Fibroblast of lung (primary cell): ENCODE measurements around the gene CBFA2T2. TPM values are rescaled to one million over a fixed set of nuclear protein-coding genes. Genes with fewer than 3 reads are reported as not detected.

Experiments
- DNase-seq, 2 donors: peaks; one replicate each; pipeline versions ENCODE4 v3.0.0 to v3.0.0-alpha.2; 2010; ENCODE audit warnings: low read depth in 2 of 2
- H2AFZ ChIP-seq: 2 replicates; pipeline ENCODE4 v1.5.1; 2012; ENCODE audit warnings: low read length, control low read depth, inconsistent platforms
- H3K27ac ChIP-seq: 2 replicates; pipeline ENCODE4 v1.5.1; 2011; ENCODE audit warnings: low read length, control low read depth; ENCODE audit not compliant: insufficient read depth
- H3K27me3 ChIP-seq: 2 replicates; pipeline ENCODE4 v1.5.1; 2011; ENCODE audit warnings: mild to moderate bottlenecking, low read length; ENCODE audit not compliant: control insufficient read depth, insufficient read depth
- H3K36me3 ChIP-seq: 2 replicates; pipeline ENCODE4 v1.5.1; 2011; ENCODE audit warnings: low read length; ENCODE audit not compliant: control insufficient read depth, insufficient read depth
- H3K4me1 ChIP-seq: 2 replicates; pipeline ENCODE4 v1.5.1; 2011; ENCODE audit warnings: low read length; ENCODE audit not compliant: control insufficient read depth, insufficient read depth; ENCODE audit errors: extremely low read depth
- H3K4me2 ChIP-seq: 2 replicates; pipeline ENCODE4 v1.5.1; 2011; ENCODE audit warnings: low read length, control low read depth; ENCODE audit not compliant: insufficient read depth; ENCODE audit errors: extremely low read depth
- H3K4me3 ChIP-seq, 4 experiments: fragments of 200-600 bp in 1 of 4; sonication (generic) in 1 of 4; replicated peaks in 1 of 4; 2 replicates each; pipeline ENCODE4 v1.5.1; 2011 to 2016; ENCODE audit warnings: low read length in 4 of 4, low read depth in 3 of 4, mild to moderate bottlenecking in 3 of 4, control low read depth in 2 of 4, inconsistent platforms in 1 of 4, mixed read lengths in 1 of 4; ENCODE audit not compliant: insufficient read depth in 1 of 4; ENCODE audit errors: control extremely low read depth in 1 of 4
- H3K79me2 ChIP-seq: 2 replicates; pipeline ENCODE4 v1.5.1; 2012; ENCODE audit warnings: mild to moderate bottlenecking, low read length, inconsistent platforms; ENCODE audit not compliant: control insufficient read depth, insufficient read depth
- H3K9ac ChIP-seq: 2 replicates; pipeline ENCODE4 v1.5.1; 2011; ENCODE audit warnings: mild to moderate bottlenecking, low read length, control low read depth; ENCODE audit not compliant: insufficient read depth
- H3K9me3 ChIP-seq: 2 replicates; pipeline ENCODE4 v1.5.1; 2012; ENCODE audit warnings: low read depth, low read length; ENCODE audit not compliant: control insufficient read depth, insufficient read depth
- H4K20me1 ChIP-seq: 2 replicates; pipeline ENCODE4 v1.5.1; 2011; ENCODE audit warnings: low read length; ENCODE audit not compliant: control insufficient read depth, insufficient read depth; ENCODE audit errors: extremely low read depth
- EZH2 ChIP-seq: IDR thresholded peaks from 2 replicates; pipeline ENCODE4 v1.5.1; 2012; ENCODE audit warnings: low read length, control low read depth, mild to moderate bottlenecking; ENCODE audit errors: missing control alignments
- polyA plus RNA-seq, 2 donors: library from polyadenylated mRNA; depleted of rRNA in 1 of 2; stranded (reverse) in 1 of 2; unstranded in 1 of 2; fragments of >200 nt; gene quantifications; 2 replicates each; pipeline ENCODE4 v1.2.1, GENCODE V29; 2011 to 2012; ENCODE audit warnings: missing spikeins in 1 of 2
- total RNA-seq: library from RNA; depleted of rRNA; stranded (reverse); fragments of >200 nt; gene quantifications from 2 replicates; pipeline ENCODE4 v1.2.1, GENCODE V29; 2014
- TF ChIP-seq, protein P1 (sequence below), 2 donors: IDR thresholded peaks in 1 of 2; conservative IDR thresholded peaks in 1 of 2; 1 replicate in 1 of 2; 2 replicates in 1 of 2; pipeline ENCODE4 v1.5.1; 2011 to 2012; ENCODE audit warnings: low read length in 2 of 2, control low read depth in 1 of 2, inconsistent platforms in 1 of 2, low read depth in 1 of 2, mild to moderate bottlenecking in 1 of 2

CBFA2T2 gene
- total and polyA plus RNA-seq, 2 donors (not counting 1 experiment from before 2014, with no cell fraction given), result 5.6 to 7.3 TPM

DNA sequence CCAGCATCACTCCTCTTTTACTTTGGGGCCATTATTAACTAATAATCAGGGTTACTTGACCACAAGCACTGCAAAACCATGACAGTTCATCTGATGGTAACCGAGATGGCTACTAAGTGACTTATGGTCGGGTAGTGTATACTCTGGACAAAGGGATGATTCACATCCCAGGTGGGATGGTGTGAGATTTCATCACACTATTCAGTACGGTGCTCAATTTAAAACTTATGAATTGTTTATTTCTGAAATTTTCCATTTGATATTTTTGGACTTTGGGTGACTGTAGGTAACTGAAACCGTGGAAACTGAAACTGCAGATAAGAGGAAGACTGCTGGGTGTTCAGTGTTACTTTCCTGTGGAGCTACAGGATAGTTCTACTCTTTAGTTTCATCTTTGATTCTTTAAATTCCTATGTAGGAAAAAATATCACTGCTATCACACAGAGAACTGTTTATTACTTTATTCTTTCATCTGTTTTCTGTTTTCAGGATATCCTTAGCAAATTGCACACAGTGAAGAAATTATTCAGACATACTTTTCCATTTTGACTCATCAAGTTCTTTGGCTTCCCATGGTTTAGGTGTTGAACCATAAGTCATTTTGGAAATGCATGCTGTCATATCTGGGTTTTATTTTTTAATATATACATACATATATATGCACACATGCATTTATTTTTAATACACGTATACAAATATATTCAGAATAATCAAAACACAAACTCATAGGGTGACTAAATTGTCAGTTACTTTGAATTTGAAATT, 113.1 kb downstream of the CBFA2T2 start:
- Histone ChIP-seq H3K4me1 (no peaks in the 10 kb centered on the region), H3K36me3 (no peaks in the 10 kb centered on the region), H3K9me3 (no peaks in the 10 kb centered on the region), H2AFZ (no peak overlapping the region), H3K9ac (no peak overlapping the region), H3K27ac (no peak overlapping the region), H4K20me1 (no peaks in the 10 kb centered on the region), H3K4me3 (no peak overlapping the region), H3K27me3 (no peaks in the 10 kb centered on the region), H3K79me2 (no peaks in the 10 kb centered on the region), H3K4me2 (no peak overlapping the region)
- peak in 1 of 2 donors; percentile 42 for DNase-seq
- no peak for TF ChIP-seq EZH2
- TF ChIP-seq, protein P1, sequence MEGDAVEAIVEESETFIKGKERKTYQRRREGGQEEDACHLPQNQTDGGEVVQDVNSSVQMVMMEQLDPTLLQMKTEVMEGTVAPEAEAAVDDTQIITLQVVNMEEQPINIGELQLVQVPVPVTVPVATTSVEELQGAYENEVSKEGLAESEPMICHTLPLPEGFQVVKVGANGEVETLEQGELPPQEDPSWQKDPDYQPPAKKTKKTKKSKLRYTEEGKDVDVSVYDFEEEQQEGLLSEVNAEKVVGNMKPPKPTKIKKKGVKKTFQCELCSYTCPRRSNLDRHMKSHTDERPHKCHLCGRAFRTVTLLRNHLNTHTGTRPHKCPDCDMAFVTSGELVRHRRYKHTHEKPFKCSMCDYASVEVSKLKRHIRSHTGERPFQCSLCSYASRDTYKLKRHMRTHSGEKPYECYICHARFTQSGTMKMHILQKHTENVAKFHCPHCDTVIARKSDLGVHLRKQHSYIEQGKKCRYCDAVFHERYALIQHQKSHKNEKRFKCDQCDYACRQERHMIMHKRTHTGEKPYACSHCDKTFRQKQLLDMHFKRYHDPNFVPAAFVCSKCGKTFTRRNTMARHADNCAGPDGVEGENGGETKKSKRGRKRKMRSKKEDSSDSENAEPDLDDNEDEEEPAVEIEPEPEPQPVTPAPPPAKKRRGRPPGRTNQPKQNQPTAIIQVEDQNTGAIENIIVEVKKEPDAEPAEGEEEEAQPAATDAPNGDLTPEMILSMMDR (conservative IDR thresholded peaks at IDR 0.05 in 1 of 2, IDR thresholded peaks at IDR 0.05 in 1 of 2; ENCODE audit: low read depth in 1 of 2, low read length in 2 of 2), result no peak

DNA sequence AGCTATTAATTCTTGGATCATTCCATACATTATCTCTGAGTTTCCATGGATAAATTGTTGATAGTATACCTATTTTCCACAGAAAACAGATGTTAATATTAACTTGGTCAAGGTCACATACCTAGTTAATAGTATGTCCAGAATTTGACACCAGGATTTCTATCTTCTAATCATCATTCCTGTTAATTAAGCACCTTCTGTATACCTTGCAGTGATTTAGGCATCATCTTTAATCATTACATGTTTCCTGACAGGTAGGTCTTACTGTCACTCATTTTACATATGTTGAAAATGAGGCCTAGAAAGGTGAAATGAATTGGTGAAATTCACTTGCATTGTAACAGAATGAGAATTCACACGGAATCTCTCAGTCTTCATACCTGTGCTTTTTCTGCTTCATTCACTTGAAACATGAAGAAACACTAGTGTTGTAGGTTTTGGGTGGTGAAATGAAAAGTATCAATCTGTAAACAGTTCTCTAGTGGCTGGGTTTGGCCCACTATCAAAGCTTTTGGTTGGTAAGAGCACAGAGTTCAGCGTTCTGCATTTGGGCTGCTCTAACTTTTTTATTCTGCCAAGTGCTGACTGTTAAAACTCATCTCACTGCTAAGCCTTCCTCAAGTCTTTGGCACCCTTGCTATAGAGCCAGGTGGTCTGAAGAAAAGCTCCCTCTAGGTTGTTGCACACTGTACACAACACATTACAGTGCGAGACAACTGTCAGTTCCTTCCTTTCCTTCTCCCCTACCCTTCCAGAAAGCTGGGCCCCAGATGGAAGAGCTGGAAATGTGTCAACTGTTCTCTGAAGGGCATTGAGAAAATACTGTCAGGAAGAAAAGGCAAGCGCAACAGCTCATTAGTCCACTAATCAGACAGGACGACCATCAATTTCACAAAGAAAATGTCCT, 114.4 kb downstream of the CBFA2T2 start:
- Histone ChIP-seq H3K4me3 (no peak overlapping the region), H3K4me2 (no peak overlapping the region), H3K27ac (no peak overlapping the region), H3K27me3 (no peaks in the 10 kb centered on the region), H3K9ac (no peak overlapping the region), H3K9me3 (no peaks in the 10 kb centered on the region), H3K4me1 (no peaks in the 10 kb centered on the region), H3K36me3 (no peaks in the 10 kb centered on the region), H2AFZ (no peak overlapping the region), H4K20me1 (no peaks in the 10 kb centered on the region), H3K79me2 (no peaks in the 10 kb centered on the region)
- peak in 1 of 2 donors; percentile 3 for DNase-seq
- TF ChIP-seq, protein P1 (conservative IDR thresholded peaks at IDR 0.05 in 1 of 2, IDR thresholded peaks at IDR 0.05 in 1 of 2; ENCODE audit: low read depth in 1 of 2, low read length in 2 of 2), result no peak
- TF ChIP-seq EZH2, result no peak

DNA sequence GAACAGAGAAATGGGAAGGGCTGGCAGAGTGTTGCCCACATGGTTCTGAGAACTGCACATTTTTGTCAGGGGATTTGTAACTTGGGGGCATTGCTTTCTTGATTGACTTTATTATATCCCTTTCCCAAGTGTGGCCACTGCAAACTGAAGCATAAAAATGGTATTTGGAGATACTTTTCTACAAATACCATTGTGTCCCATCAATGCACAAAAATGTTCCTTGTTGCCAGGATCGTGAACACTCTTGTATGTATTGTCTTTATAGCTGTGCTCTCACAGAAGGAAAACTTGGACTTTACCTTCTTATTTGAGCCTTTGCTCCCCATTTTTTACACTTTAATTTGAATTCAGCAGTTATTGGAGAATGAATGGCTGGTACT, 115.1 kb downstream of the CBFA2T2 start:
- no peaks in the 10 kb centered on the region for H4K20me1 ChIP-seq
- H3K79me2 ChIP-seq, result no peaks in the 10 kb centered on the region
- DNase-seq, result no peak
- TF ChIP-seq, protein P1 (conservative IDR thresholded peaks at IDR 0.05 in 1 of 2, IDR thresholded peaks at IDR 0.05 in 1 of 2; ENCODE audit: low read depth in 1 of 2, low read length in 2 of 2), result no peak
- no peak for TF ChIP-seq EZH2
- H3K4me1 ChIP-seq, result no peaks in the 10 kb centered on the region
- no peak overlapping the region for H3K27ac ChIP-seq
- H3K9me3 ChIP-seq, result no peaks in the 10 kb centered on the region
- no peak overlapping the region for H2AFZ ChIP-seq
- H3K36me3 ChIP-seq, result no peaks in the 10 kb centered on the region
- no peak overlapping the region for H3K9ac ChIP-seq
- no peaks in the 10 kb centered on the region for H3K27me3 ChIP-seq
- H3K4me2 ChIP-seq, result no peak overlapping the region
- H3K4me3 ChIP-seq, result no peak overlapping the region
